Measurements from ENCODE around the gene CIROP. TPM values are rescaled to one million over a fixed set of nuclear protein-coding genes. Genes with fewer than 3 reads are reported as not detected.

Gene CIROP
- total RNA-seq, 2 experiments from 2014 or later = not detected

GRCh38 chr14:23071244-23071920 is 33.4 kb downstream of the CIROP start:
- POLR2A ChIA-PET = interaction anchor here (0.7 to 4.5 kb wide), 9 partner anchors 9 to 501 kb away, joined by 3 to 35 read pairs (median 5); partner anchors contain the start of genes ACIN1, C14orf119, HOMEZ and MRPL52
- intact Hi-C loops (cut with DNase I, micrococcal nuclease) = loop anchor here (2.0 to 5.0 kb wide), 3 partner anchors 23 to 111 kb away; partner anchors contain the start of genes ACIN1 (in 1 of the 2), C14orf119 (in 1 of the 2) and SLC7A8 (in 1 of the 2)
- TF ChIP-seq CTCF (IDR thresholded peaks at IDR 0.05) = no peak
- H3K4me3 Mint-ChIP-seq = peak overlapping the region; percentile 93
- Histone ChIP-seq H3K9me3 (ENCODE audit: control insufficient read depth in 1 of 2, insufficient read depth in 1 of 2, low read length in 2 of 2) (no peaks in the 10 kb centered on the region), H3K4me1 (ENCODE audit: insufficient read depth, low read length) (peaks cover 36% of the 10 kb centered on the region), H3K27me3 (ENCODE audit: control insufficient read depth in 1 of 2, insufficient read depth in 2 of 2, low read length in 2 of 2) (no peaks in the 10 kb centered on the region), H3K36me3 (ENCODE audit: insufficient read depth, low read length) (peaks cover 69% of the 10 kb centered on the region), H3K27ac (ENCODE audit: low read depth in 1 of 2, low read length in 2 of 2) (peak overlapping the region; percentile 66 to 70), H3K4me3 (ENCODE audit: low read length) (peak overlapping the region; percentile 67)
- no peaks in the 10 kb centered on the region for H3K9me3 Mint-ChIP-seq
- CTCF ChIA-PET = interaction anchor here (1.2 to 2.2 kb wide), 5 partner anchors 13 to 85 kb away, joined by 4 to 7 read pairs (median 6); partner anchors contain the start of genes ACIN1 and C14orf119
- DNase-seq = peak; percentile 63 to 91 (median 73)
- H3K36me3 Mint-ChIP-seq (ENCODE audit: low read depth) = peaks cover 66% of the 10 kb centered on the region
- peaks cover 43% of the 10 kb centered on the region for H3K4me1 Mint-ChIP-seq (ENCODE audit: low read depth)
- H3K27ac Mint-ChIP-seq = peak overlapping the region; percentile 84
- H3K27me3 Mint-ChIP-seq = no peaks in the 10 kb centered on the region
- ATAC-seq (ENCODE audit: poor library complexity) = peak; percentile 94

- POLR2A ChIA-PET = interaction anchor here (1.3 to 4.5 kb wide), 5 partner anchors 9 to 501 kb away, joined by 3 to 35 read pairs (median 4); partner anchors contain the start of genes ACIN1, C14orf119 and PABPN1
- intact Hi-C loops (cut with DNase I, micrococcal nuclease) = loop anchor here (2.0 to 5.0 kb wide), 3 partner anchors 24 to 112 kb away; partner anchors contain the start of genes ACIN1 (in 1 of the 2), C14orf119 (in 1 of the 2) and SLC7A8 (in 1 of the 2)
- CTCF ChIA-PET = interaction anchor here (1.0 to 2.2 kb wide), 4 partner anchors 13 to 500 kb away, joined by 4 to 7 read pairs (median 6); no protein-coding TSS in a partner anchor
- H3K9me3 Mint-ChIP-seq = no peaks in the 10 kb centered on the region
- peak overlapping the region; percentile 93 for H3K4me3 Mint-ChIP-seq
- H3K4me1 ChIP-seq (ENCODE audit: insufficient read depth, low read length) = peaks cover 36% of the 10 kb centered on the region
- H3K4me1 Mint-ChIP-seq (ENCODE audit: low read depth) = peaks cover 49% of the 10 kb centered on the region
- H3K36me3 ChIP-seq (ENCODE audit: insufficient read depth, low read length) = peaks cover 69% of the 10 kb centered on the region
- H3K27ac ChIP-seq (ENCODE audit: low read depth in 1 of 2, low read length in 2 of 2) = peak overlapping the region; percentile 66 to 70
- peak overlapping the region; percentile 67 for H3K4me3 ChIP-seq (ENCODE audit: low read length)
- no peak for TF ChIP-seq CTCF (IDR thresholded peaks at IDR 0.05)
- H3K27me3 ChIP-seq (ENCODE audit: control insufficient read depth in 1 of 2, insufficient read depth in 2 of 2, low read length in 2 of 2) = no peaks in the 10 kb centered on the region
- H3K36me3 Mint-ChIP-seq (ENCODE audit: low read depth) = peaks cover 66% of the 10 kb centered on the region
- peak overlapping the region; percentile 84 for H3K27ac Mint-ChIP-seq
- no peak for DNase-seq
- H3K27me3 Mint-ChIP-seq = no peaks in the 10 kb centered on the region
- H3K9me3 ChIP-seq (ENCODE audit: control insufficient read depth in 1 of 2, insufficient read depth in 1 of 2, low read length in 2 of 2) = no peaks in the 10 kb centered on the region
- no peak for ATAC-seq (ENCODE audit: poor library complexity)
Measured at GRCh38 chr14:23070262-23071129, 34.3 kb downstream of the CIROP start.

GRCh38 chr14:23069413-23069806 is 35.4 kb downstream of the CIROP start:
- H3K27me3 ChIP-seq (ENCODE audit: control insufficient read depth in 1 of 2, insufficient read depth in 2 of 2, low read length in 2 of 2) = no peaks in the 10 kb centered on the region
- no peak overlapping the region for H3K27ac ChIP-seq (ENCODE audit: low read depth in 1 of 2, low read length in 2 of 2)
- Mint-ChIP-seq H3K36me3 (ENCODE audit: low read depth) (peaks cover 66% of the 10 kb centered on the region), H3K9me3 (no peaks in the 10 kb centered on the region), H3K27ac (no peak overlapping the region), H3K27me3 (no peaks in the 10 kb centered on the region), H3K4me3 (peak overlapping the region; percentile 78), H3K4me1 (ENCODE audit: low read depth) (peaks cover 49% of the 10 kb centered on the region)
- H3K4me3 ChIP-seq (ENCODE audit: low read length) = no peak overlapping the region
- no peak for TF ChIP-seq CTCF (IDR thresholded peaks at IDR 0.05)
- intact Hi-C loops (cut with DNase I, micrococcal nuclease) = loop anchor here in 1 of 2 experiments (1.0 kb wide), 2 partner anchors 40 to 118 kb away; no protein-coding TSS in a partner anchor
- peaks cover 69% of the 10 kb centered on the region for H3K36me3 ChIP-seq (ENCODE audit: insufficient read depth, low read length)
- peak in 1 of 14 experiments; percentile 32 for DNase-seq
- H3K9me3 ChIP-seq (ENCODE audit: control insufficient read depth in 1 of 2, insufficient read depth in 1 of 2, low read length in 2 of 2) = no peaks in the 10 kb centered on the region
- ATAC-seq (ENCODE audit: poor library complexity) = no peak
- ChIA-PET CTCF (interaction anchor here (0.6 to 2.0 kb wide), 47 partner anchors 8 to 503 kb away, joined by 3 to 27 read pairs (median 4); partner anchors contain the start of genes ACIN1, AJUBA, C14orf119 and HAUS4), POLR2A (interaction anchor here (1.0 to 4.5 kb wide), 9 partner anchors 11 to 311 kb away, joined by 3 to 35 read pairs (median 5); partner anchors contain the start of genes ACIN1, C14orf119, CDH24 and PABPN1)
- H3K4me1 ChIP-seq (ENCODE audit: insufficient read depth, low read length) = peaks cover 36% of the 10 kb centered on the region

All from CD4-positive, alpha-beta T cell (primary cell).